WERI-Rb-1 (cell line): ENCODE results near the gene TCF3.

Experiments used
- DNase-seq: peaks from one replicate; pipeline ENCODE4 v3.0.0-alpha.2; 2020
- H3K27ac ChIP-seq: fragments of 250-450 bp; sonication (Bioruptor Pico); 2 replicates; pipeline ENCODE4 v1.5.1; 2020; ENCODE audit warnings: mild to moderate bottlenecking, moderate library complexity
- H3K27me3 ChIP-seq: fragments of 250-450 bp; sonication (Bioruptor Pico); 2 replicates; pipeline ENCODE4 v1.5.1; 2021; ENCODE audit warnings: mild to moderate bottlenecking, low read depth, moderate library complexity; ENCODE audit not compliant: insufficient read depth, severe bottlenecking
- H3K36me3 ChIP-seq: fragments of 250-450 bp; sonication (Bioruptor Pico); 2 replicates; pipeline ENCODE4 v1.5.1; 2020; ENCODE audit warnings: mild to moderate bottlenecking, moderate library complexity
- H3K4me3 ChIP-seq: 2 replicates; pipeline ENCODE4 v1.5.1; 2011; ENCODE audit warnings: low read depth, mild to moderate bottlenecking, control low read depth, low read length
- H3K9me3 ChIP-seq: fragments of 250-450 bp; sonication (Bioruptor Pico); 2 replicates; pipeline ENCODE4 v1.5.1; 2021; ENCODE audit warnings: mild to moderate bottlenecking, moderate library complexity; ENCODE audit not compliant: severe bottlenecking
- TF ChIP-seq, protein P1 (sequence below): IDR thresholded peaks from 2 replicates; pipeline ENCODE4 v1.5.1; 2011; ENCODE audit warnings: low read depth, mild to moderate bottlenecking, control low read depth, inconsistent platforms, low read length

TCF3 gene

GRCh38 chr19:1609103-1609396 is 43.4 kb downstream of the TCF3 start:
- Histone ChIP-seq H3K27me3 (no peaks in the 10 kb centered on the region), H3K27ac (no peak overlapping the region), H3K4me3 (no peak overlapping the region), H3K9me3 (no peaks in the 10 kb centered on the region), H3K36me3 (peaks cover 40% of the 10 kb centered on the region)
- DNase-seq: no peak
- TF ChIP-seq, protein P1, sequence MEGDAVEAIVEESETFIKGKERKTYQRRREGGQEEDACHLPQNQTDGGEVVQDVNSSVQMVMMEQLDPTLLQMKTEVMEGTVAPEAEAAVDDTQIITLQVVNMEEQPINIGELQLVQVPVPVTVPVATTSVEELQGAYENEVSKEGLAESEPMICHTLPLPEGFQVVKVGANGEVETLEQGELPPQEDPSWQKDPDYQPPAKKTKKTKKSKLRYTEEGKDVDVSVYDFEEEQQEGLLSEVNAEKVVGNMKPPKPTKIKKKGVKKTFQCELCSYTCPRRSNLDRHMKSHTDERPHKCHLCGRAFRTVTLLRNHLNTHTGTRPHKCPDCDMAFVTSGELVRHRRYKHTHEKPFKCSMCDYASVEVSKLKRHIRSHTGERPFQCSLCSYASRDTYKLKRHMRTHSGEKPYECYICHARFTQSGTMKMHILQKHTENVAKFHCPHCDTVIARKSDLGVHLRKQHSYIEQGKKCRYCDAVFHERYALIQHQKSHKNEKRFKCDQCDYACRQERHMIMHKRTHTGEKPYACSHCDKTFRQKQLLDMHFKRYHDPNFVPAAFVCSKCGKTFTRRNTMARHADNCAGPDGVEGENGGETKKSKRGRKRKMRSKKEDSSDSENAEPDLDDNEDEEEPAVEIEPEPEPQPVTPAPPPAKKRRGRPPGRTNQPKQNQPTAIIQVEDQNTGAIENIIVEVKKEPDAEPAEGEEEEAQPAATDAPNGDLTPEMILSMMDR: no peak

GRCh38 chr19:1608359-1609102 is 43.9 kb downstream of the TCF3 start:
- Histone ChIP-seq H3K27me3 (no peaks in the 10 kb centered on the region), H3K4me3 (no peak overlapping the region), H3K36me3 (peaks cover 35% of the 10 kb centered on the region), H3K9me3 (no peaks in the 10 kb centered on the region), H3K27ac (no peak overlapping the region)
- TF ChIP-seq, protein P1: no peak
- DNase-seq: no peak

DNA sequence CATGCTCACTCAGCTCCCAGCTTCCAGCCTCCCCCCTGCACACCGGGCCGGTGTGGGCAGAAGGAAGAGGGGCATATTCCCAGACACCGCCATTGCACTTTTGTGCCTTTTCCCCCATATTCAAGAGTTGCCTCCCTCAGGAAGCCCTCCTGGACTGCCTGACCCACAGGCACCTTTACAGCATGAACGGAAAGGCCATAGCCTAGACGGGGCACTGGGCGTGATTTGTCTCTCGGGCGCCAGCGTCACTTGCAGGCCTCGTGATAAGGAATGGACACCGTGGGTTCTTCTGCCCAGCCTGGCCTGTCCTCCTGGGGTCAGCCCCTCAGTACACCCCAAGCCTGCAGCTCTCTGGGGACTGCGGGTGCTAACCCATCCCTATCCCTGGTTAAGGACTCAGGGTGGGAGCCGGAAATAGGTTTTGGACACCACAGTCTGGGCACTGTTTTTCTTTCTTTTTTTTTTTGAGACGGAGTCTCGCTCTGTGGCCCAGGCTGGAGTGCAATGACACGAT is 46.2 kb downstream of the TCF3 start:
- Histone ChIP-seq H3K9me3 (no peaks in the 10 kb centered on the region), H3K27me3 (no peaks in the 10 kb centered on the region), H3K4me3 (peak overlapping the region; percentile 55), H3K36me3 (peaks cover 26% of the 10 kb centered on the region), H3K27ac (peak overlapping the region; percentile 88)
- TF ChIP-seq, protein P1: no peak
- DNase-seq: no peak

DNA sequence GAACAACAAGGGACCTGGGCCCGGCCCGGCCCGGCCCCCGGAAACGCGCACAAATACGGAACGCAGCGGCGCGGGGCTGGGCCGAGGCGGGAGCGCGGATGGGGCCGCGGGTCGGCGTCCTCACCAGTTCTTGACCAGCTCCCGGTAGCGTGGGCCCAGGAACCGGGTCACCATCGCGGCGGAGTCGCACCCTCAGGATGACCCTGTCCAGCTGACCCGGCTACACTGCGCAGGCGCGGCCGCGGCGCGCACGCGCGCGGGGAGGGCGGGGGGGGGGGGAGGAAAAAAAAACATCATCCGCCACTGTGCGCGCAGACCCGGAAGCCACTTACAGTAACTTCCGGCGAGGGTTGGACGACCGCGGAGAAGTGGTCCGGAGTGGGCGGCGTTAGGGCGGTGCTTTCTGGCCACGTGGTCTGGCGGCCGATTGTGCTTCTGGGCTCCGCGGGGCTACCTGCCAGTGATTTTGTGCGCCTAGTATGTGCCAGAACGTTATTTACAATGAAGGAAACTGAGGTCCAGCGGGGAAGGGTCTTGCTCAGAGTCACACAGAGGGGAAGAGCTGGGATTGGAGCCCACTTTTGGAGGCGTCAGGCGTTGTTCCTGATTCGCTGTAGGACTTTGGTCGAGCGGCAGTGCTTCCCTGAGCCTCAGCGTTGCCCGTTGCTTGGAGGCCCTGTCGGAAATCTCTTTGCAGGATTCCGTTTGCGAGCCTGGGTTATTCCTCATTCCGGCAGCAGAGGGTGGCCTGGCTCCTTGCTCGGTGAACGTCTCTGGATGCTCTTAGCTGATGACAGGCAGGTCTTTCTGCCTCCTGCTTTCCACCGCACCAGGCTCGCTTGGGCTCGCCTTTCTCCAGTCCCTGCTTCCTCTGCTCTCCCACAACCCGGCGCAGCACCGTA is 46.9 kb downstream of the TCF3 start, which contains the start of gene UQCR11:
UQCR11 (minus strand) TSS at position 227 of the 902 bp plus-strand sequence; CDS start at position 174, 53 bp downstream.
- H3K4me3 ChIP-seq: peak within 1 kb of the TSS; percentile 67
- H3K27ac ChIP-seq: peak within 1 kb of the TSS; percentile 88
- TF ChIP-seq, protein P1: peak; percentile 66
- peak; percentile 96 for DNase-seq
- H3K9me3 ChIP-seq: no peaks in the 10 kb centered on the region
- H3K27me3 ChIP-seq: no peaks in the 10 kb centered on the region
- peaks cover 19% of the 10 kb centered on the region for H3K36me3 ChIP-seq

DNA sequence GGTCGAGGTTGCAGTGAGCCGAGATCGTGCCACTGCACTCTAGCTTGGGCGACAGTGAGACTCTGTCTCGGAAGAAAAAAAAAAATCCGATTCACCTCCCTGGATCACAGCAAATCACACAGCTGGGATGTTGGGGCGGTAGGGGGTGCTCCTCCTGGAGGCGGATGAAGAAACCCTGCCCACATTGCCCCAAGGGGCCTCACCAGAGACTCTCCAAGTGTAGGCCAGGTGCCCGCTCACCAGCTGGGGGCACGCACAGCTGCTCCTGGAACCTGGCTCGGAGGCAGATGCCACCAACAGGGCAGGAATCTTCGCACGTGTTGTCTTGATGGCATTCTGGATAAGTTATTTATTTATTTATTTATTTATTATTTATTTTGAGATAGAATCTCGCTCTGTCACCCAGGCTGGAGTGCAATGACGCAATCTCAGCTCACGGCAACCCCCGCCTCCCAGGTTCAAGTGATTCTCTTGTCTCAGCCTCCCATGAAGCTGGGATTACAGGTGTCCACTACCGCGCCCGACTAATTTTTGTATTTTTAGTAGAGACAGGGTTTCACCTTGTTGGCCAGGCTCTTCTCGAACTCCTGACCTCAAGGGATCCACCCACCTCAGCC is 50.2 kb downstream of the TCF3 start:
- no peaks in the 10 kb centered on the region for H3K27me3 ChIP-seq
- no peak for DNase-seq
- peaks cover 25% of the 10 kb centered on the region for H3K36me3 ChIP-seq
- H3K27ac ChIP-seq: no peak overlapping the region
- TF ChIP-seq, protein P1: no peak
- H3K4me3 ChIP-seq: no peak overlapping the region
- H3K9me3 ChIP-seq: no peaks in the 10 kb centered on the region
